NCI-H187 treated with DMSO at 0.1 percent for 48 hours (cell line): ENCODE results near the gene CEP250.
"Not testable (repeated sequence)": the region's sequence is repeated elsewhere in the genome, so short reads cannot be mapped to it uniquely, and the experiment has no call there.

Experiments used
- DNase-seq: peaks from one replicate; lab custom pipeline; 2025; lab: John Stamatoyannopoulos, UW

The CEP250 gene

DNA sequence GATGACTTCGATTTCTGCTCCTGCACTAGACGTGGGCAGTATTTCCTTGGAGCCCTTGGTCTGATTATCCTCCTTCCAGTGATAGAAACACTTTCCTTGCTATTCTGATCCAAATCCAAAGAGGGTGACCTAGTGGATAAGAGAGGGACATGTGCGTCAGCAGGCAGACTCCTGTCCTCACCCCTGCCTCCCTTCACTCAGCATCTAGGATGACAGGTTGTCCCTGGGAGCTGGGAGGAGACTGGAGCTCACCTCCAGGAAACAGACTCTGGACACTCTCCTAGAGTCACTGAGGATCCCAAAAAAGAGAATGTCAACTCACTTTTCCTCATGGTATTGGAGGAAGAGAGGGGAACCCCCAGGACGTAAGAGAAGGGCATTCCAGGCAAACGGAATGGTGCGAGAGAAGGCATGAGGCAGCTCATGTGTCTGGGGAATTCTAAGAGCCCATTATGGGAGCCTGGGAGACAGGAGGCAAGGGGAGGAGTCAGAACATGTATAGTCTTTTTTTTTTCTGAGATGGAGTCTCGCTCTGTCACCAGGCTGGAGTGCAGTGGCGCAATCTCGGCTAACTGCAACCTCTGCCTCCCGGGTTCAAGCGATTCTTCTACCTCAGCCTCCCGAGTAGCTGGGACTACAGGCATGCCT is 71.8 kb downstream of the CEP250 start:
- DNase-seq: no peak

DNA sequence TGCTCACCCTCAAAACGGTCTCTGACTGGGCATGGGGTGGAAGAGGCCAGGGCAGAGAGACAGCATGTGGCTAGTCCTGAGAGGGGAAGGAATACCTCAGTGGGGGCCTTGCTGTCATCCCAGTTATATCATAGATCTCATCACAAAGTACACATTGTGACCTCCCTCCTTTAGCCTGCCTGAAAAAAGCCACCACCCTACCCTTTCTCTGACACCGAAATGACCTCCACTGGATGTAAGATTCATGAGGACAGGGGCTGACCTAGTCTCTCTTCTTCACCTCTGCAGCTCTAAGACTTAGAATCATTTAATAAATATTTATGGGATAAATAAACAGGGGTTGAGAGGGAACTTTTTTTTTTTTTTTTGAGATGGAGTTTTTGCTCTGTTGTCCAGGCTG is 74.2 kb downstream of the CEP250 start, which contains the start of gene C20orf173:
Gene C20orf173 (minus strand): TSS at position 101 of the 400 bp plus-strand sequence. CDS start 279 bp downstream, outside the sequence.
- DNase-seq: no peak

DNA sequence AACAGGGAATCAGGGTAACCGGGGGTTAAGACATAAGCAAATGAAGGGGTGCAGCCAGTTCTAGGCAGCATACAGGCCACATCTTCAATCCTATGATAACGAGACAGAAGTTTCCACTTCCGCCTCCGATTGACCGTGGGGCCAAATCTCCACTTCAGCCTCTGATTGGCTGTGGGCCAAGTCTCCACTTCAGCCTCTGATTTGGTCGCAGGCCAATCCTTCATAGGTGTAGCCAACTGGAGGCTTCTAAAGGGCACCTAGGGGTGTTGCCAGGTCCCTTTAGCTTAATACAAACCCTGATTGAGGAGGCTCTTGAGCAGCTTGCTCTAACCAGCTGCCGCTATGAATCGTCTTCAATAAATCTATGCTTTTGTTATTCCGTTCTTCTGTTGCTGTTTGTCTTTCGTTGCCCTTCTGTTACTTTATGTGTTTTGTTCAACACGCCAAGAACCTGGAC is 84.4 kb downstream of the CEP250 start:
- DNase-seq: peak; percentile 79

DNA sequence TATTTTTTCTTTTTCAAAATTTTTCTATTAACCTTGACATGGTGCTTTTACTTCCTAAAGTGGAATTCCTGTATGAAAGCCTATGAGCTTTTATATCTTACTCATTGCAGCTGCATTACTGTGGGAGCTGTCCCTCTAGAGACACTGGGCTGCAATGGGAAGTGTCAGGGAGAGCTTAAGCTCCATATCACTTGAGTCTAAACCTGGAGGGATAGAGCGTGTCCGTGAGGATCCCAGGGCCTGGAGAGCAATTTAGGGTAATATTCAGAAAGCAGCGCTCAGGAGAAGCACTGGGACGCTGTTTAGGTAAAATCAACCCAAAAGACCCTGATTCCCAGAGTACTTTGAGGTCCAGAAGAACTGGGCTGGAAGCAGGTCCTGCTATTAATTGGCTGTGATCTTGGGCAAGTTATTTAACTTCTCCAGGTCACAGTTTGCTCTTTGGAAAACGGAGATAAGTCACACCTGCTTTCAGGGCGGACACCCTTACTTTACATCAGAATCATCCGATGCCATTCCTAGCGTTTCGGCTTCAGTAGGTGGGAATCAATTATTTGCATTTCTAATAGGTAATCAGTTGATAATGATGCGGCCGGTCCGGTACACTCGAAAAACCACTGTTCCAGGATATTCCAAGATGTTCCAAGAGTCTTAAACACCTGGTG is 85.9 kb downstream of the CEP250 start:
- no peak for DNase-seq

DNA sequence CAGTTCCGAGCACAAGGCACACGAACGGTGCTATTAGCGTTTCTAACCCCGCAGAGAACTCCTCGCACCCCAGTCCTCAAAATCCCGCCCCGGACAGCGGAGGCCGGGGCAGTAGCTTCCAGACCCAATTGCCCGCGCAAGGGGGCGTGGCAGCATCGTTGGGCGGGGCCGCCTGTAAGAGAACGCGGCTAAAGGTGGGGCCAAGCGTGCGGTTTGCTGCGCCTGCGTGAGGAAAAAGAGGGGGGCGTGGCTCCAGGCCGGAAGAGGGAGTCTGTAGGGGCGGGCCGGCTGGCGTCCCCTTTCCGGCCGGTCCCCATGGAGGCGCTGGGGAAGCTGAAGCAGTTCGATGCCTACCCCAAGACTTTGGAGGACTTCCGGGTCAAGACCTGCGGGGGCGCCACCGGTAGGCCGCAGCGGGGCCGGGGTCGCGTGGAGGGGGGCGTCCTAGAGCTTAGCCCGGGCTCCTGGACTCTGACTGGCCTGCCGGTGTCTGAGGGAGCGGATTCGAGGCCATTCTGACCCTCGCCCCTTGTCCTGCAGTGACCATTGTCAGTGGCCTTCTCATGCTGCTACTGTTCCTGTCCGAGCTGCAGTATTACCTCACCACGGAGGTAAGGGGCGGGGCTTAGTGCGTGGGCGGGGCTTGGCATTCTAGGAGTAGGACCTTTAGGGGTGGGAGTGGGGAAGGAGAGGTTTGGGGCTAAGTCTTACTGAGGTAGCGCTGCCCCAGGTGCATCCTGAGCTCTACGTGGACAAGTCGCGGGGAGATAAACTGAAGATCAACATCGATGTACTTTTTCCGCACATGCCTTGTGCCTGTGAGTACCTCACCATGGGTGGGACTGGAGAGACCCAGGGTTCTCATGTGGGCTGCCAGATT is 86.6 kb downstream of the CEP250 start, which contains the start of gene ERGIC3:
Gene ERGIC3 (plus strand): TSS at position 296 of the 880 bp plus-strand sequence. CDS start 20 bp downstream, at position 316.
- DNase-seq: peak; percentile 68

DNA sequence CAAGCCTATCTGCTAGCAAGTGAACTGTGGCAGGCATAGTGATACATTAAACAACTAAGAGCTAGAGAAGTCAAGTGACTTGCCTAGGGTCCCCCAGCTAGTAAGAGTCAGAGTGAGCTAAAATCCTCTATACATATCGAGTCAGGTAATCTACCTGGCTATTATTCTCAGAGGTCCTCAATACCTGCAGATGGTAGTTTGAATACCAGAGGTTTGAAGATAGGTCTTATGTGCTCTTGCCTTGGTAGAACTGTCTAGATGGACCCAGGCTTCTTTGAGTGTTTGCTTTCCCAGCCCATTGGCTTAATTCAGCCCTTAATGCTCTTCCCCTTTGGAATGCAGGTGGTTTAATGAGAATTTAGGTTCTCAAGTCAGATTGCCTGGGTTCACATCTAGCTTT is 87.6 kb downstream of the CEP250 start:
- DNase-seq: no peak

DNA sequence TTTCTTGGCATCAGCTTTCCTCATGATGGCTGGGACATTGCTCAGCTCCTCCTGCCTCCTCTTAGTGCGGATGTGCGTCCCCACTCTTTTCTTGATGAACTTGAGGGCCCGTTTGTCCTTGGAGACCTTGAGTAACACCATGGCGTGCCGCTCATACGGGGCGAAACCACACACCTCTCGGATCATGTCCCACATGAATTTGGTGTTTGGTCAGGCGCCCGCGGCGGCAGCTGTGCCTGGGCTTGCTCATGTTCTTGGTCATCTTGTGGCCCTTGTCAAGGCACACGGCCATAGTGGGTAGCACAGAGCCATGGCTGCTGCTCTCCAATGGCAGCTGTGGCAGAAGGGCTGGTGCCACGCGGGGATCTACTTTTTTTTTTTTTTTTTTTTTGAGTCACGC is 89.0 kb downstream of the CEP250 start:
- DNase-seq: no peak

DNA sequence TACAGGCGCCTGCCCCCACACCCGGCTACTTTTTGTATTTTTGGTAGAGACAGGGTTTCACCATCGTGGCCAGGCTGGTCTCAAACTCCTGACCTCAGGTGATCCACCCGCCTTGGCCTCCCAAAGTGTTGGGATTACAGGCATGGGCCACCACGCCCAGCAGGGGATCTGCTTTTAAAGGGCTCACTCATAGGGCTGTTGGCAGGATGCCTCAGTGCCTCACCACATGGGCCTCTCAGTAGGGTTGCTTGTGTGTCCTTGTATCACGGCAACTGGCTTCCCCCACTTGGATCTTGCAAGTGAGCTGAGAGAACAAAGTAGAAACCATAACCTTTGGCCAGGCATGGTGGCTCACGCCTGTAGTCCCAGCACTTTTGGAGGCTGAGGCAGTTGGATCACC is 89.5 kb downstream of the CEP250 start:
- not testable (repeated sequence) for DNase-seq

DNA sequence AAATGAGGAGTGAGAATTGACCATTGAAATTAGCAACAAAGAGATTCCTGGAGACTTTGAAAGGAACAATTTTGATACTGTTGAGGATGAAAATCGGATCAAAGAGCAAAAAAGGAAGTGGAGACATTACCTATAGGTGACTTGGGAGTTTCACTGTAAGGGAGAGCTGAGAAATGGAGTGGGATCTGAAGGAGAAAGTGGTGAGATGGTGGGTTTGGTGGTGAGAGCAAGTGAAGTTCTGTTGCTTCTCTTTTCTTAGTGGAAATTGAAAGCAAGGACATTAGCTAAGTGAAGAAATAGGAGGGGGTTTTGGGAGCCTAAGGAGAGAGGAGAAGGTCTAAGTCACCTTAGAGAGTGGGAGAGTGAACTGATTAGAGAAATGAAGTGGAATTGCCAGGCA is 90.7 kb downstream of the CEP250 start:
- DNase-seq: no peak

DNA sequence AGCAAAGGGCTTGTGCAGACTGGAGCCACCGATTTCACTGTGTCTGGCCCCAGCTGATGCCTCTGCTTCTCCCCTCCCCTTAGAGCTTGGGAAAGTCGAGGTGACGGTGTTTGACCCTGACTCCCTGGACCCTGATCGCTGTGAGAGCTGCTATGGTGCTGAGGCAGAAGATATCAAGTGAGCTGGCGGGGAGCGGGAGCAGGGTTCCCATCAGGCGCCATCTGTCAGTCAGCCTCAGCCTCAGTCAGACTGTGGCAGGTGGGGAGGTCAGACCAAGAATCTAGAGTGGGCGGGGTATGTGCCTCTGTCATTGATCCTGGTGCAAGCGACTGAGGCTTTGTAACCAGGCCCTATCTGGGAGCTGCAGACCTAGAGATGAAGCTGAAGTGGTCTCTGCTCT is 91.9 kb downstream of the CEP250 start:
- DNase-seq: no peak

DNA sequence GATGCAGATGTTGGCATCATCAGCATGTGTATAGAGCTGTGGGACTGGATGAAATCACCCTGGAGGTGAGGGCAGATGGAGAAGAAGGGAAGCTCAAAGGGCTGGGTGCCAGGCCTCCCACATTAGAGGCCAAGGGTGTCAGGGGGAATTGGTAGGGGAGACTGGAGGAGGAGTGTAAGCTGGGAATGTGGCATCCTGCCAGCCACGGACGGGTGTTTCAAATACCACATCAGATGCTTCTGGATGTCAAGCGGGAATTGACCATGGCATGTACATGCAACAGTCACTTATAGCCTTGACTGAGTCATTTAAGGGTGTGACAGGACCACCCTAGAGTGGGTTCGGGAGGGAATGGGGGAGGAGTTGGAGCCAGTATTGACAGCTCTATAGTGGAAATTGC is 96.1 kb downstream of the CEP250 start:
- no peak for DNase-seq

DNA sequence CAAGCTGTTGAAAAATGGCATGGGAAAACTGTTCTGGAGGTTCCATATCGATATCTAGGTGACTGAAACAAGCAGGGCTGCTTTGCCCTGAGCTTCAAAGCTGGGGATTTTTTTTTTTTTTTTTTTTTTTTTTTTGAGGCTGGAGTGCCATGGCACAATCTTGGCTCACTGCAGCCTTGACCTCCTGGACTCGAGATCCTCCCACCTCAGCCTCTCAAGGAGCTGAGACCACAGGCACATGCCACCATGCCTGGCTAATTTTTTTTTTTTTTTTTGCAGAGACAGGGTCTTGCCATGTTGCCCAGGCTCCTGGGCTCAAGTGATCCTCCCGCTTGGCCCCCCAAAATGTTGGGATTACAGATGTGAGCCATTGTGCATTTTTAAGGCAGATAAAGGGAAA is 97.5 kb downstream of the CEP250 start:
- no peak for DNase-seq

DNA sequence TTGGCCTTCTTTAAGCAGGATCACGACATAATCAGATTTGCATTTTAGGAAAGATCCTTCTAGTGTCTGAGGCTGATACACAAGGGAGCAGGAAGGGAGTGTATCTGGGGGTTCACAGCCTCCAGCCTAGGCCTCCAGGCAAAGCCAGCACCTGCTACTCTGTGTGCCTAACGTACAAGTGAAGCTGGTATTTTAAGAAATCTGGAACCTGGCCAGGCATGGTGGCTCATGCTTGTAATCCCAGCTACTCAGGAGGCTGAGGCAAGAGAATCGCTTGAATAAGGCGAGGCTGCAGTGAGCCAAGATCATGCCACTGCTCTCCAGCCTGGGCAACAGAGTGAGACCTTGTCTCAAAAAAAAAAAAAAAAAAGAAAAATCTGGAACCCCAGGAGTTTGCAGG is 100.1 kb downstream of the CEP250 start:
- not testable (repeated sequence) for DNase-seq

DNA sequence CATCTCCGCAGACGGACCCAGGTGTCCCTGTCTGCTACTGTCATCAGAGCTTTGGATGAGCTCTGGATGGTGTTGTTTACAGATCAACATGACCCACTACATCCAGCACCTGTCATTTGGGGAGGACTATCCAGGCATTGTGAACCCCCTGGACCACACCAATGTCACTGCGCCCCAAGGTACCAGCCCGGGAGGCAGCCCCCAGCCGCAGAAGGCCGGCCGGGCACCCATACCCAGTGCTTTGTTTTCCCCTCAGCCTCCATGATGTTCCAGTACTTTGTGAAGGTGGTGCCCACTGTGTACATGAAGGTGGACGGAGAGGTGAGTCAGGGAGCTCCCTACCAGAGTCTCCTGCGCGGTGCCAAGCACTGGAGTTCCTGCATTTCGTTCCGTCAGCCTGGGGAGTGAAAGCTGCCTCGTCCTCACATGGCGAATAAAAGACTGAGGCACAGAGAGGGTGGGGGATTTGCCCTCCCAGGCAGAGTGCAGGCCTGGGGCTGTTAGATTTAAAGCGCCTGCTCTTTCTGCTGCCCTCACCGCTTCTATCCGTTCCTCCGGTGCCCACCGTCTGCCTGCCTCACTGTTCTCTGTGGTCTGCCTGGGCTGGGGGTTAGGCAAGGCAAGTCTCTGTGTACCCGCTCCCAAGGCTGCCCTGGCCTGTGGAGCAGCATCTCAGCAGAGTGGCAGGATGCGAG is 100.7 kb downstream of the CEP250 start:
- no peak for DNase-seq

DNA sequence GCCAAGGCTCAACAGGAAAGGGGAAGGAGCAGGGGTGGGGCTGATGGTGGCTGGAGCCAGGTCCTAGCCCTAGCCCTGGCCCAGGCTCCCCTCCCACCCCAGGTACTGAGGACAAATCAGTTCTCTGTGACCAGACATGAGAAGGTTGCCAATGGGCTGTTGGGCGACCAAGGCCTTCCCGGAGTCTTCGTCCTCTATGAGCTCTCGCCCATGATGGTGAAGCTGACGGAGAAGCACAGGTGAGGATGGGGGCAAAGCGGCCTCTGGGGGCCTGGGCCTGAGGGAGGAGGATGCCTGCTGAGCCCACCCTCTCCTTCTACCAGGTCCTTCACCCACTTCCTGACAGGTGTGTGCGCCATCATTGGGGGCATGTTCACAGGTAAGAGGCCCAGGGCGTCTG is 101.5 kb downstream of the CEP250 start:
- no peak for DNase-seq

DNA sequence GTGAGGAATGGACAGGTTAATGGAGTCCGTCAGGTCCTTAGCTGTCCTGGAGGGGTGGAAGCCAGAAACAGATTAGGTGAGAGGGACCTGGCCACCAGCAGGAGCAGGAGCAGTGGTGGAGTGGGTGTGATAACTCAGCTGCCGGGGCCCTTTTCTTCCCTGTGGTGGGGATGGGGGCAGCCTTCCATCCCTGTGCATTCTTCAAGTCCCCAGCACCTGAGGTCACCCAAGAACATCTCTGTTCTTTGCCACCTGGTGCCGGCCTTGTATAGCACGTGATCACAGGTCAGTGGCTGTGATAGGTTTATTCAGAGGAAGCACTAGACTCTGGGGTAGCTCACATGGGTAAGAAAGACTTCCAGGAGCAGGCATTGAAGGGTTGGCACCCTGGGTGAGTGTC is 103.1 kb downstream of the CEP250 start:
- no peak for DNase-seq

DNA sequence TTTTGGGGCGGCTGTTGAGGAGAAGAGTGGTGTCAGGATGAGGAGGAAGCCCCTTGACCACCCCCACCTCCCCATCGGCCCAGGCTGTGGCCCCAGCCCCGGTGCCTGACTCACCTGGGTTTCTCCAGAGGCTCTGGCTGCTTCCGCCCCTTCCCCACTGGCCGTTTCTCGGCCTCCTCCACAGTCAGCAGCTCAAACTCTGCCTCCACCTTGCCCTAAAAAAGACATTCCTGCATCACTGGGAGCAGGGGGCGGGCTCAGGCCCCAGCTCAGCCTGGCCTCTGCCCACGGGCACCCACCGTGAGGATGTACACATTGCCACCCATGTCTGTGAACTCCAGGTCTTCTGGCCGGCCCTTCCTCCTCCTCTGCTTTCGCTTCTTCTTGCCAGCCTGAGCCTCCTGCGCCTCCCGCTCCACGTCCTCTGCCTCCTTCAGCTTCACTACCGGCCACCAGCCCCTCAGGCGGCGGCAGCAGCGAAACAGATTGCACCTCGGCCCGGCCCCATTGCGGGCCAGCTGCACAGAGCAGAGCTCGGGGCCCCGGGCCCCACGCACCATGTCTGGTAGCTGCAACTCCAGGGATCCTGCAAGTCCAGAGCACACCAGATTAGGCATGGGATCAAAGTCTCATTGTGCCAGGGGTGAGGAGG is 103.8 kb downstream of the CEP250 start:
- no peak for DNase-seq

DNA sequence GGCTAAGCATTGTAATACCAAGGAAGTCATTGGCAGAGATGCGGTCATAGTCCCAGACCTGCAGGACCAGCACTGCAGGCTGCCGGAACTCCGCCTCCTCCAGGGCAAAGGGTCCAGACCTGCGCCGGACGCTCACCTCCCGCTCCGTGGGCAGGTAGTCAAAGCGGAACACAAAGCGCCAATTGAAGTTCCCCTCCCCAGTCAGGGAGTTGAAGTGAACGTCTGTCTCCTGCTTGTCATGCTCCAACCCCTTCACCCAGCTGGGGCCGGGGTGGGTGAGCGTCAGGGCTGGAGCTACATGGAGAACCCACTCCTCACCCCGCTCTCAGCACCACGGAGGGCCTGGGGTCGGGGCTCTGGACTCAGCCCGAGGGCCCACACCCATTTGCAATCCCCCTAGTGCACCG is 104.7 kb downstream of the CEP250 start:
- DNase-seq: no peak

DNA sequence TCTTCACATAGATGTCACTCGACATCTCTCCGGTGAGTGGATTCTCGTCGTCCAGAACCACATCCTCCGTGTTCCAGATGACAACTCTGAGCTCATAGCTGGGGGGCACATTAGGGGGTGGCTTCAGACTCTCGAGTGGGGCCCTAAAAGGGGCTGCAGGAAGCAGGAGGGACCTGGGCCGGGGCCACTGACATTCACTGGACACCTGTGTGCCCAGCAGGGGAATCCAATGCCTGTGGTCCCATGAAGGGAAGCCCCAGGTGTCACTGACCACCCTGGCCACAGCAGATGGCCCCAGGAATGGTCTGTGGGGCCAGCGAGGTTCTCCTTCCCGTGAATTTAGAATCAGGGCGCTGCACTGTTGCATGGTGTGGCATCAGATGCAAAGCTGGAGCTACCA is 105.1 kb downstream of the CEP250 start:
- DNase-seq: no peak

DNA sequence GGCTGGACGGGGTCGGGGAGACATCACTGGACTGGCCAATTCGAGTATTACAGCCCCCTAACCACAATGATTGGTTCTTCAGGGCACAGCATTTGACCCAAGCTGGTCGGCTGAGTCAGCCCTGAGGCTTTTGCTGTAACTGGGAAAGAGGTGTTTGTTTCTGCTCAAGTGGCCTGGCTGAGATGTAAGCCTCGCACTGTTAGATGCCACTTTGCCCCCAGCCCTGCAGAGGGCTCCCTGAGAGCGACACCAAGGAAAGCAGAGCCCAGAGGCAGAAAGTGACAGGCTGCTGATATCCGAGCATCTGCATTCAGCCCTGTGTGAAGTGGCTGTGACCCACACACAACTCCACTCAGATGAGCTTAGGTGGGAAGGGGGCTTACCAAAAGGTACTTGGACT is 105.9 kb downstream of the CEP250 start:
- DNase-seq: no peak

DNA sequence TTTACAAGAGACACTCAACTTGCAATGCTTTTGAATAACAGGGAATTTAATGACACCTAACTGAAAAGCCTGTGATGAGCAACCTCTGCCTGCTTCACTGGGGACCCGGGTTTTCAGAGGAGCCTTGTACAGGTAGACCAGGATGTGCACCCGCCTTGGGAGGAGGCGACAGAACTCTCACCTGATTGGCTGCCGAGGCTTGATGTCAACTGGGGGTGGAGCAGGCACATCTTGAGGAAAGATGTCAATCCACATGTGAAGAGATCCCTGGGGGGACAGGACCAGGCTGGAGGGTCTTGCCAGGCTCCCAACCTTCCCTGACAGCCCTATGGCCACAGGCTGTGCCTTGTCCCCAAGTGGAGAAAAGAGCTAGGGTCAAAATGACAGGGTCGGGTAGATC is 106.3 kb downstream of the CEP250 start:
- DNase-seq: no peak
